Neural progenitor cell (in vitro differentiated cells): ENCODE measurements around the gene ATOH8. TPM values are rescaled to one million over a fixed set of nuclear protein-coding genes. Genes with fewer than 3 reads are reported as not detected.

ENCODE experiments used
- DNase-seq: peaks from one replicate; pipeline ENCODE4 v3.0.0-alpha.2; 2016; ENCODE audit warnings: low spot score
- H2AFZ ChIP-seq: fragments of 200-600 bp; sonication (generic); replicated peaks from 2 replicates; pipeline ENCODE4 v1.6.1; 2016; ENCODE audit warnings: antibody characterized with exemption
- H3F3A ChIP-seq: fragments of 200-600 bp; sonication (generic); 2 replicates; pipeline ENCODE4 v1.6.1; 2016; ENCODE audit warnings: antibody characterized with exemption, low read depth
- H3K27ac ChIP-seq: fragments of 200-600 bp; sonication (generic); 2 replicates; pipeline ENCODE4 v1.5.1; 2016; ENCODE audit warnings: mild to moderate bottlenecking
- H3K27me3 ChIP-seq: fragments of 200-600 bp; sonication (generic); 2 replicates; pipeline ENCODE4 v1.6.1; 2016; ENCODE audit warnings: mild to moderate bottlenecking, moderate library complexity
- H3K36me3 ChIP-seq: fragments of 200-600 bp; sonication (generic); 2 replicates; pipeline ENCODE4 v1.5.1; 2016
- H3K4me1 ChIP-seq: fragments of 200-600 bp; sonication (generic); 2 replicates; pipeline ENCODE4 v1.6.1; 2016; ENCODE audit warnings: mixed run types
- H3K4me2 ChIP-seq: fragments of 200-600 bp; sonication (generic); 2 replicates; pipeline ENCODE4 v1.6.1; 2016
- H3K4me3 ChIP-seq: fragments of 200-600 bp; sonication (generic); 2 replicates; pipeline ENCODE4 v1.5.1; 2016
- H3K79me2 ChIP-seq: fragments of 200-600 bp; sonication (generic); 2 replicates; pipeline ENCODE4 v1.6.1; 2016; ENCODE audit warnings: low read depth
- H3K9ac ChIP-seq: fragments of 200-600 bp; sonication (generic); 2 replicates; pipeline ENCODE4 v1.6.1; 2016
- H3K9me3 ChIP-seq: fragments of 200-600 bp; sonication (generic); 2 replicates; pipeline ENCODE4 v1.5.1; 2016; ENCODE audit warnings: low read depth
- H4K20me1 ChIP-seq: fragments of 200-600 bp; sonication (generic); 2 replicates; pipeline ENCODE4 v1.6.1; 2016; ENCODE audit warnings: low read depth
- H3K27ac Mint-ChIP-seq: 3 replicates; pipeline ENCODE4 v1.8.0; 2021; ENCODE audit warnings: mixed read lengths
- H3K27me3 Mint-ChIP-seq: 2 replicates; pipeline ENCODE4 v1.8.0; 2022; ENCODE audit warnings: low read depth, mild to moderate bottlenecking, inconsistent platforms, moderate library complexity, mixed read lengths; ENCODE audit not compliant: insufficient read depth
- H3K36me3 Mint-ChIP-seq: 3 replicates; pipeline ENCODE4 v1.8.0; 2021; ENCODE audit warnings: mixed read lengths
- H3K4me1 Mint-ChIP-seq: 3 replicates; pipeline ENCODE4 v1.8.0; 2021; ENCODE audit warnings: mixed read lengths
- H3K4me3 Mint-ChIP-seq: 3 replicates; pipeline ENCODE4 v1.8.0; 2021; ENCODE audit warnings: mild to moderate bottlenecking, moderate library complexity, mixed read lengths
- H3K9me3 Mint-ChIP-seq: 3 replicates; pipeline ENCODE4 v1.8.0; 2020; ENCODE audit warnings: mixed read lengths
- CTCF ChIP-seq: fragments of 200-600 bp; sonication (generic); IDR thresholded peaks from 2 replicates; pipeline ENCODE4 v1.5.1; 2017; ENCODE audit warnings: antibody characterized with exemption, mild to moderate bottlenecking
- EZH2 ChIP-seq: fragments of 200-600 bp; sonication (generic); IDR thresholded peaks from 2 replicates; pipeline ENCODE4 v1.6.1; 2017; ENCODE audit warnings: antibody characterized with exemption, mild to moderate bottlenecking, moderate library complexity
- EZH2phosphoT487 ChIP-seq: fragments of 200-600 bp; sonication (generic); IDR thresholded peaks from 2 replicates; pipeline ENCODE4 v1.6.1; 2017; ENCODE audit warnings: antibody characterized with exemption
- total RNA-seq: library from RNA; depleted of rRNA; stranded (reverse); fragments of >200 nt; gene quantifications from 2 replicates; pipeline ENCODE4 v1.2.3, GENCODE V29; 2015; ENCODE audit warnings: low replicate concordance

Gene ATOH8
- total RNA-seq, 1 donor from 2014 or later, result not detected

DNA sequence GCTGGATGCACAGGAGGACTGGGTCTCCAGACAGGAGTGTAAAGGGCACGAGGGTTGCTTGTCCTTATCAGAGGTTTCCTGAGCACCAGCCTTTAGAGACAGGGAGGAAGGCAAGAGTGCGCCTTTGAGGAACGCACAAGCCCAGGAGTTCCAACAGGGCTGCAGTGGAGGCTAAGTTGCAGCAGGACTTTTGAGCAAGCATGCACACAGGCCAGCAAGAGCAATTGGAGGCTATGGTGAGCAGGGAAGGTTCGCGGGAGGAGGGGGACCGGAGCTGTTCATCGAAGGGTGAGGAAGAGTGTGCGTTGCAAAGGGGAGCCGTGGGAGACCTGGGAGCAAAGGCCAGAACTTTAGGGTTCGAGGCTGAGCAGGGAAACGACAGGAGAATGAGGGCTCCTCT is 2.2 kb upstream of the ATOH8 start:
- Mint-ChIP-seq H3K27ac (peak overlapping the region; percentile 16), H3K36me3 (no peaks in the 10 kb centered on the region), H3K9me3 (peaks cover 3% of the 10 kb centered on the region), H3K4me1 (peaks cover 48% of the 10 kb centered on the region), H3K27me3 (peaks cover 17% of the 10 kb centered on the region), H3K4me3 (peak overlapping the region; percentile 67)
- DNase-seq, result no peak
- H3K36me3 ChIP-seq, result no peaks in the 10 kb centered on the region
- no peaks in the 10 kb centered on the region for H3K9me3 ChIP-seq
- no peak overlapping the region for H3K4me2 ChIP-seq
- no peak overlapping the region for H3K27ac ChIP-seq
- TF ChIP-seq EZH2 (no peak), EZH2phosphoT487 (no peak), CTCF (no peak)
- no peaks in the 10 kb centered on the region for H3K79me2 ChIP-seq
- no peak overlapping the region for H3K9ac ChIP-seq
- H3F3A ChIP-seq, result peaks cover 13% of the 10 kb centered on the region
- peaks cover 31% of the 10 kb centered on the region for H4K20me1 ChIP-seq
- H3K27me3 ChIP-seq, result peaks cover 95% of the 10 kb centered on the region
- peaks cover 27% of the 10 kb centered on the region for H3K4me1 ChIP-seq
- H2AFZ ChIP-seq, result no peak overlapping the region
- H3K4me3 ChIP-seq, result no peak overlapping the region

GRCh38 chr2:85753035-85753524 is 711 bp upstream of the ATOH8 start:
- Histone ChIP-seq H3K4me1 (peaks cover 27% of the 10 kb centered on the region), H3K9me3 (no peaks in the 10 kb centered on the region), H3K79me2 (no peaks in the 10 kb centered on the region), H3K9ac (no peak overlapping the region), H3K4me2 (peak overlapping the region; percentile 100), H3K27me3 (peaks cover 95% of the 10 kb centered on the region), H4K20me1 (peaks cover 31% of the 10 kb centered on the region), H3K27ac (no peak overlapping the region), H2AFZ (peak overlapping the region; percentile 98), H3K36me3 (no peaks in the 10 kb centered on the region), H3F3A (peaks cover 13% of the 10 kb centered on the region), H3K4me3 (peak overlapping the region; percentile 76)
- Mint-ChIP-seq H3K27ac (peak overlapping the region; percentile 87), H3K9me3 (peaks cover 3% of the 10 kb centered on the region), H3K4me1 (peaks cover 53% of the 10 kb centered on the region), H3K36me3 (peaks cover 2% of the 10 kb centered on the region), H3K27me3 (peaks cover 17% of the 10 kb centered on the region), H3K4me3 (peak overlapping the region; percentile 88)
- TF ChIP-seq CTCF (no peak), EZH2phosphoT487 (peak; percentile 82), EZH2 (peak; percentile 90)
- DNase-seq, result peak; percentile 66

DNA sequence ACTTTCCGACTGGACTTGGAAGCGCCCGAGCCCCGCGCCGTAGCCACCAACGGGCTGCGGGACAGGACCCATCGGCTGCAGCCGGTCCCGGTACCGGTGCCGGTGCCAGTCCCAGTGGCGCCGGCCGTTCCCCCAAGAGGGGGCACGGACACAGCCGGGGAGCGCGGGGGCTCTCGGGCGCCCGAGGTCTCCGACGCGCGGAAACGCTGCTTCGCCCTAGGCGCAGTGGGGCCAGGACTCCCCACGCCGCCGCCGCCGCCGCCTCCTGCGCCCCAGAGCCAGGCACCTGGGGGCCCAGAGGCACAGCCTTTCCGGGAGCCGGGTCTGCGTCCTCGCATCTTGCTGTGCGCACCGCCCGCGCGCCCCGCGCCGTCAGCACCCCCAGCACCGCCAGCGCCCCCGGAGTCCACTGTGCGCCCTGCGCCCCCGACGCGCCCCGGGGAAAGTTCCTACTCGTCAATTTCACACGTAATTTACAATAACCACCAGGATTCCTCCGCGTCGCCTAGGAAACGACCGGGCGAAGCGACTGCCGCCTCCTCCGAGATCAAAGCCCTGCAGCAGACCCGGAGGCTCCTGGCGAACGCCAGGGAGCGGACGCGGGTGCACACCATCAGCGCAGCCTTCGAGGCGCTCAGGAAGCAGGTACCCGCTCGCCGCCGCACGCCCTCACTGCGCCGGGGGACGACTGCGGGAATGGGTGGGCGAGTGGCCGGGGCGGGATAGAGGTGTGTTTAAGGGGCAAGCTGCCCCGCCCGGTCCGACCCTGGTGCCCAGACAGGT is 713 bp downstream of the ATOH8 start:
- H3K79me2 ChIP-seq, result no peaks in the 10 kb centered on the region
- DNase-seq, result peak; percentile 86

More for the DNA sequence above, 713 bp downstream of the ATOH8 start:
- Histone ChIP-seq H3F3A (peaks cover 13% of the 10 kb centered on the region), H3K36me3 (no peaks in the 10 kb centered on the region), H3K4me3 (peak overlapping the region; percentile 76), H4K20me1 (peaks cover 31% of the 10 kb centered on the region), H3K9me3 (no peaks in the 10 kb centered on the region), H3K27ac (no peak overlapping the region), H2AFZ (peak overlapping the region; percentile 98), H3K4me2 (peak overlapping the region; percentile 100), H3K4me1 (peaks cover 19% of the 10 kb centered on the region), H3K27me3 (peaks cover 96% of the 10 kb centered on the region), H3K9ac (no peak overlapping the region)
- TF ChIP-seq EZH2 (peak; percentile 18), CTCF (peak; percentile 33), EZH2phosphoT487 (peak; percentile 25)
- peaks cover 12% of the 10 kb centered on the region for H3K27me3 Mint-ChIP-seq
- H3K4me3 Mint-ChIP-seq, result peak overlapping the region; percentile 97
- peaks cover 51% of the 10 kb centered on the region for H3K4me1 Mint-ChIP-seq
- no peak overlapping the region for H3K27ac Mint-ChIP-seq
- H3K9me3 Mint-ChIP-seq, result peaks cover 3% of the 10 kb centered on the region
- H3K36me3 Mint-ChIP-seq, result peaks cover 2% of the 10 kb centered on the region
